Stimulated activated CD8-positive, alpha-beta memory T cell treated with anti-CD3 and anti-CD28 coated beads, Interleukin-4, amount 100 ng/mL, for 48 hours (primary cell): ENCODE data around the gene KRTAP10-1.
"Not testable (repeated sequence)": the region's sequence is repeated elsewhere in the genome, so short reads cannot be mapped to it uniquely, and the experiment has no call there.

Experiments used
- DNase-seq: peaks from one replicate; pipeline ENCODE4 v3.0.0-alpha.2; 2020

The KRTAP10-1 gene

DNA sequence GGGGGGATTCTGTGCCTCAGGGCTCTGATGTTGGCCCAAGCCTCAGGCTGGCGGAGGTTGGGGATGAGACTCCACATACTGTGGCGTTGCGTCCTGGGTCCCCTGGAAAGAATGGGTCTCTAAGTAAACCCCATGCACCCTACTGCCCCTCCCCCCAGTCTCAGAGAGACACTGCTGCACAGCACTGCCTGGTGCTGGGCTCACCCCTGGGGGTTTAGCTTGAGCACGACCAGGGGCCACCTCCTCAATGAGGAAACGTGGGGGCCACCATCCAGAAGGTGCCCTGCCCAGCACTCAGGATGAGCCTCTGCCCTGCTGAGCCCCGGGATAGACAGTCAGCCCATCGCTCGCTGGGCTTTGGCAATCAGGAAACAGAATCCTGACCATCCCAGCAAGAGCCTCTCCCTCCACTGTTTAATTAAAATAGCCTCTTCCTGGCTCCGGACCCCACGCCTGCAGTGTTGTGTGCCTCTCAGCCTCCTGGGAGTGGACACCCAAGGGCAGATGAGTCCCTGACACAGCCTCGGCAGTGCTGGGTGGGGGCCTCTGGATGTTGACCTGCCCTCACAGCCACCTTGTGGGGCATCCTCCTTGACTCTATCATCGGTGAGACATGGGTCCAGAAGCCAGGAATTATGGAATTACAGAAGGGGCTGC, 30.0 kb upstream of the KRTAP10-1 start:
- peak; percentile 7 for DNase-seq

GRCh38 chr21:44568667-44569556, 28.9 kb upstream of the KRTAP10-1 start:
- DNase-seq: no peak

GRCh38 chr21:44568261-44568660, 28.3 kb upstream of the KRTAP10-1 start:
- peak; percentile 14 for DNase-seq

GRCh38 chr21:44567481-44568171, 27.6 kb upstream of the KRTAP10-1 start:
- DNase-seq: peak; percentile 13

DNA sequence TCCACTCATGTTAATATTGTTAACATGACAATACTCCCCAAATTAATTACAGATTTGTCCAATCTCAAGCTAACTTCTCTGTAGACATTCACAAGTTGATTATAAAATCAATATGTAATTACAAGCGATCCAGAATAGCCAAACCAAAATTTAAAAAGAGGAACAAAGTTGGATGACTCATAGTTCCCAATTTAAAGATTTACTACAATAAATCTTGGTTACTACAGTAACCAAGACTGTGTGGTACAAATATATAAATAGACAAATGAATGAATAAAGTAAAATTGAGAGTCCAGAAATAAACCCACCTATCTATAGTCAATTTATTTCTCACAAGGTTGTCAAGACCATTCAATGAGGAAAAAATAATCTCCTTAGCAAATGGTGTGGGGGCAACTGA, 26.4 kb upstream of the KRTAP10-1 start:
- no peak for DNase-seq

DNA sequence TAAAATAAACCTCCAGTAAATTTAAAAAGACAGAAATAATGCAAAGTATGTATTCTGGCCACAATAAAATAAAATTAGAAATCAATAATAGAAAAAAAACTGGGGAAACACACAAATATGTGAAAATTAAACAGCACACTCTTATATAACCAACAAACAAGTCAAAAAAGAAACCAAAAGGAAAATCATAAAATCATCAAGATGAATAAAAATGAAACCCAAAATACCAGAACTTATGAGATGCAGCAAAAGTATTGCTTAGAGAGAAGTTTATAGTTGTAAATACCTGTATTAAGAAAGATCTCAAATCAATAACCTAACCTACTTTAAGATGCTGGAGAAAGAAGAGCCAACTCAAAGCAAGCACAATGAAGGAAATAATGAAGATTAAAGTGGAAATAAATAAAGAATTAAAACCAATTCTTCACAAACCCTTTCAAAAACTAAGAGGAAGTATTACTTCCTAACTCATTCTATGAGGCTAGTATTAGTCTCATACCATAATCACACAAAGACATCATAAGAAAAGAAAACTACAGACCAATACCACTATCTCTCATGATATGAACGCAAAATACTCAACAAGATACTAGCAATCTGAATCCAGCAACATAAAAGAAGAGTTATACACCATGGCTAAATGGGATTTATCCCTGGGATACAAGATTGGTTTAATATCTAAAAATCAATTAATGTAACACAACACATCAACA, 25.0 kb upstream of the KRTAP10-1 start:
- no peak for DNase-seq

DNA sequence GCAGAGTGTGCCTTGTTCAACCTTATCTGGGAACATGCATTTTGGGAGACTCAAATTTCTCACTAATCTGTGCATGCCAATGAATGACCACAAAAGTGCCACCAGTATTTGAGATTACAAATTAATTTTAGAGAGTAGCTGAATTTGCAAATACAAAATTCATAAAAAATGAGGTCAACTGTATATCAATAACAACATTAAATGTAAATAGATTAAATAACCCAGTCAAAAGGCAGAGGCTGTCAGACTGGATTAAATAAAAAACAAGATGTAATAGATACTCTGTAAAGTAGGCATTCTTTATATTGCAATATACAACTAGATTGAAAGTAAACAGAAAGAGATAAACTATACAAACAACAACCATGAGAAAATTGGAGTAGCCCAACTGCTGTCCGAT, 24.1 kb upstream of the KRTAP10-1 start:
- no peak for DNase-seq

DNA sequence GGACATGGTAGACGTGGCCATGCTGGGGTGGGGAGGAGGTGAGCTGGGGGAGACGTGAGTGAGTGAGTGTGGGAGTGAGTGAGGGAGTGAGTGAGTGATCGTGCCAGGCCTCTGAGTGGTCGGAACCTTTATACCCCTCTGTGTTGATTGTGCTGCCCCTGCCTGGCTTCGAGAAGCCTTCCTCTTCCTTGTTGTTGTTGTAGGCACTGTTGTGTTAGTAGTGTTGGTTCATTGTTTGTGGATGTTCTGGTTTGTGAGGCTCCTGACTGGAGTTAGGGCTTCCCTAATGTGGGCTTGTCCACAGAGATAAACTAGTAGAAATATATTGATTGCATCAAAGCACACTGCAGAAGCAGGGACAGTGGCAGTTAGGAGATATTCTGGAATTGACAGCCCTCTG, 18.7 kb upstream of the KRTAP10-1 start, which contains the start of gene KRTAP10-3:
Gene KRTAP10-3, minus strand, starts transcription at position 101 of the 400 bp plus-strand sequence. Its CDS starts 80 bp downstream, at position 21.
- peak; percentile 10 for DNase-seq

- not testable (repeated sequence) for DNase-seq
These were observed 18.3 kb upstream of the KRTAP10-1 start for GRCh38 chr21:44558329-44558675.

- peak; percentile 8 for DNase-seq
These were observed 17.7 kb upstream of the KRTAP10-1 start for GRCh38 chr21:44557491-44558328.

GRCh38 chr21:44556879-44557278, 16.9 kb upstream of the KRTAP10-1 start:
- DNase-seq: peak; percentile 12

DNA sequence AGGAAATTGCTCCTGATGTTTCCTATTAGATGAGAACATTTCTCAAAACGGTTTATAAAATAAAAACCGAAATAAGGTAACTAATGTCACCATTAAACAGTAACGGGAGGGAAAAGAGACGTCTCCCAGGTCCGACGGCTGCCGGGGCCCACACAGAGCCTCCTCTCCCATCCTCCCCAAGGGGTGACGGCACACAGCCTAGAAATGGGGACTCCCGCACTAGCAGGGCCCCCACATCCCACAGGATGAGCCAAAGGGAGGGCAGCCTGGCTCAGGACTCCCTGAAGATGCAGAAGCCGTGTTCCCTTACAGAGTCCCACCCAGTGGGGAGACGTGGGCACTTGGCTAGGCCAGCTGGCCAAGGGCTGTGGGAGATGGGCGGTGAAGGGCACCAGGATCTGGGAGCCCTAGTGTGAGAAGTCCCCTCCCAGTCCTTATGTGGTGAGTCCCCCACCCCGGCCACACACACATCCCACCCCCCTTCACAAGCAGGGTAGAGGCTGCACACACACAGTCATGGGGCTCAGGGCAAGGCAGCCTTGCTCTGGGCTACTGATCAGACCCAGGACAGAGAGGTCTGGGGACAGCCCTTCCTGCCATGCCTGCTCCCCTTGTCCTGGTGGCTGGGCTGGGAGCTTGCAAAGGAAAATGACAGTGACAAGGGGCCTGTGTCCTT, 15.3 kb upstream of the KRTAP10-1 start:
- peak; percentile 9 for DNase-seq

- no peak for DNase-seq
These were observed 12.7 kb upstream of the KRTAP10-1 start for GRCh38 chr21:44552681-44553080.

DNA sequence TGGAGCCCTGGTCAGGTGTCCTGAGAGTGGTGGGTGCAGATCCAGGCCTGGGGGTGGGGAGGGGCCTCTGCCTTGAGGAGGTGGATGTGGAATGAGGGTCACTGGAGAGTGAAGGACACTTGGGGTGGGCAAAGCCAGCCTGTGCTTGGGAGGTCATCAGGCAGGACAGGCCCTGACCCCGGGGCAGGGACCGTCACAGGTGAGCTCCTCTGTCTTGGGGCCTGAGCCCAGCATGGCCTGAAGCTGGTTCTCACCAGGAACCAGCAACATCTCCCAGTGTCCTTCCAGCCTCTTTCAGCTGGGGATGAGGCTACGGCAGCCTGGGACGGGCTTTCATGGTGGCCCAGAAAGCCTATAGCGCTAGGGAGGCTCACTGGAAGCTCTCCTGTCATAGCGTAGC, 12.1 kb upstream of the KRTAP10-1 start:
- peak; percentile 7 for DNase-seq

DNA sequence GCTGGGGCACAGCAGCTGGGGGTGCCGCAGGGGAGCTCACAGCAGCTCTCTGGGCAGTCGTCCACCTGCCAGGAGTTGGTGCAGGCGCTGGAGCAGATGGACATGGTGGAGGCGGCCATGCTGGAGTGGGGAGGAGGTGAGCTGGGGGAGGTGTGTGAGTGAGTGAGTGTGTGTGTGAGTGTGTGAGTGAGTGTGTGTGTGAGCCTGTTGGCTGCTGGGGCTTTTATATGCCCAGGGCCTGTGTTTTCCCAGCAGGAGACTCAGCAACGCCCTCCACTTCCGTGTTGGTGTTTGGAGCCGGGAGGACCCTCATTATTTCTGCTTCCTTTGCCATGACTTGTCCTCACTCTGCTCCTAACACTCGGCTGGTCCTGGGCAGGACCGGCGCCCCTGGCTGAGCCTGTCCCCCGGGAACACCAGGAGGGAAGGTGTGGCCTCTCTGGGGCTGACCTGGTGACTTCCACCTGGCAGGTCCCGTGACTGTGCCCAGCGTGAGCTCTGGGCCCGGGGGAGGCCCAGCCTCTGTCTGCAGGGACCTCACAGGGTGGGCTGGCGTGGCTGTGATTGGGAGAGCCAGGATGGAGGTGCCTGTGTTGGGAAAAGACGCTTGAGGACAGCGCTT, 11.5 kb upstream of the KRTAP10-1 start, which contains the start of gene KRTAP10-2:
Gene KRTAP10-2, minus strand, starts transcription at position 166 of the 622 bp plus-strand sequence. Its CDS starts 47 bp downstream, at position 119.
- DNase-seq: peak; percentile 17

- DNase-seq: peak; percentile 19
These were observed 10.8 kb upstream of the KRTAP10-1 start for GRCh38 chr21:44550807-44551206.

- peak; percentile 19 for DNase-seq
These were observed 10.3 kb upstream of the KRTAP10-1 start for GRCh38 chr21:44550285-44550684.

- DNase-seq: peak; percentile 18
These were observed 9.7 kb upstream of the KRTAP10-1 start for GRCh38 chr21:44549525-44550211.

DNA sequence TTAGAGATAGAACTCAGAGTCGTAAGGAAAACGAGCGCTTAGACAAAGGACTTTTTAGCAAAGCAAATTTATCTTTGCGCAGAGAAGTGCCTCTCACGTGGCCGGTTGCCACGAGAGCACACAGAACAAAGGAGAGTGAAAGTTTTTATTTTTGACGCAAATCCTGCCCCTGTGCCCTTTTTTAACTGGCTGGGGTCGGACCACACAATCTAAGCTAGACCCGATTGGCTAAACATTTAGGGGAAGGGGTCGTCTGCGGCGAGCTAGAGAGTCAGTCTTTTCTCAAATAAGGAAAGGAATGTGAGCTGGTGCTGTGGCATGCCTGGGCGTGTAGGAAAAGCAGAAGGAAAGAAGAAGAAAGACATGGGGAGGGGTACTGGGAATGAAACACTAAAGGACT, 8.9 kb upstream of the KRTAP10-1 start:
- DNase-seq: no peak

DNA sequence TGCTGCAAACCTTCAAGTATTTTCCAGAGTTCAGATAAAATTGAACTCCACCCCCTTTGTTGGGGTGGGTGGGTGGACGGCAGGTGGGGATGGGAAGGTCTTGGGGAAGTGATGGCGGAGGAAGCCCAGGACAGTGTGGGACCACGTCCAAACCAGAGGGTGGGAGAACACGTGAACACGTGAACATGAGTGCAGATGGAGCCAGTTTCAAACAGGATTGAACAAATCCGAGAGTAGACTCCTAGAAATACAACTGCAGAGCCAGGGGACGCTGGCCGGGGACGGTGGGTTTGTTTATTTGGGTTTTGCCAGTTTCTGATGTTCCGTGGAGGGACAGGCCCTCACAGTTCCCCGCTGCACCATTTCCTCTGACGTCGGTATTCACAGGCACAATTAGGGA, 8.4 kb upstream of the KRTAP10-1 start:
- DNase-seq: peak; percentile 12
